Stomach (tissue), 9 donors: ENCODE measurements around the gene RHOT2. TPM values are rescaled to one million over a fixed set of nuclear protein-coding genes. Genes with fewer than 3 reads are reported as not detected.
A peak's percentile ranks its signal among the peaks of the same experiment; 100 is the strongest.

ENCODE experiments used
- DNase-seq, 2 donors: peaks; one replicate each; pipeline versions ENCODE4 v3.0.0 to v3.0.0-alpha.2; 2013 to 2019
- H3K27ac ChIP-seq, 5 donors: fragments of 200-600 bp in 4 of 5; sonication (generic) in 4 of 5; one replicate each; pipeline ENCODE4 v1.5.1; 2013 to 2019; ENCODE audit warnings: mild to moderate bottlenecking in 1 of 5, moderate library complexity in 1 of 5
- H3K27me3 ChIP-seq, 3 donors: fragments of 200-600 bp; sonication (generic); one replicate each; pipeline ENCODE4 v1.5.1; 2017 to 2019; ENCODE audit warnings: mixed run types in 1 of 3
- H3K36me3 ChIP-seq, 4 donors: fragments of 200-600 bp; sonication (generic); 1 replicate in 3 of 4; 2 replicates in 1 of 4; pipeline ENCODE4 v1.5.1; 2016 to 2019
- H3K4me1 ChIP-seq, 4 donors: fragments of 200-600 bp; sonication (generic); one replicate each; pipeline ENCODE4 v1.5.1; 2016 to 2019
- H3K4me3 ChIP-seq, 4 donors: fragments of 200-600 bp; sonication (generic) in 3 of 4; one replicate each; pipeline ENCODE4 v1.5.1; 2016 to 2019; ENCODE audit warnings: mild to moderate bottlenecking in 1 of 4
- H3K9me3 ChIP-seq, 4 donors: fragments of 200-600 bp; sonication (generic); one replicate each; pipeline ENCODE4 v1.5.1; 2016 to 2019
- CTCF ChIP-seq, 7 experiments: fragments of 450-650 bp in 4 of 7; fragments of 200-600 bp in 3 of 7; sonication (generic) in 3 of 7; IDR thresholded peaks; one replicate each; pipeline ENCODE4 v1.5.1; 2016 to 2019; ENCODE audit warnings: antibody characterized with exemption in 7 of 7, control low read depth in 2 of 7, mild to moderate bottlenecking in 1 of 7
- EP300 ChIP-seq: sonication (generic); formaldehyde crosslinking; IDR thresholded peaks from one replicate; pipeline ENCODE4 v1.6.1; 2017; ENCODE audit warnings: antibody characterized with exemption
- POLR2A ChIP-seq, 4 donors: fragments of 450-650 bp; IDR thresholded peaks; one replicate each; pipeline ENCODE4 v1.6.1; 2016; ENCODE audit warnings: antibody characterized with exemption in 4 of 4, control low read depth in 2 of 4, mild to moderate bottlenecking in 1 of 4, moderate library complexity in 1 of 4
- POLR2AphosphoS5 ChIP-seq, 3 donors: sonication (generic); formaldehyde crosslinking; IDR thresholded peaks; one replicate each; pipeline ENCODE4 v1.6.1; 2016; ENCODE audit warnings: antibody characterized with exemption in 3 of 3
- WGBS, 5 donors: extraction: QIAGEN DNeasy Blood & Tissue Kit in 3 of 5; methylation state at CpG; one replicate each; pipeline versions ENCODE4 v1.1.5 to v1.1.7; 2013 to 2018; 5-methylcytosine and 5-hydroxymethylcytosine counted together
- intact Hi-C: fragments of 100-400 bp; cut with DNase I; formaldehyde crosslinking; loops from one replicate; pipeline ENCODE4 v1.15.1; 2023; ENCODE audit warnings: low total_unique reads
- polyA plus RNA-seq, 3 donors: library from polyadenylated mRNA; stranded (reverse); fragments of 200-250 nt; gene quantifications; one replicate each; pipeline ENCODE4 v1.2.3, GENCODE V29; 2013
- total RNA-seq, 5 donors: library from RNA; depleted of rRNA; stranded (reverse); fragments of >200 nt; gene quantifications; one replicate each; pipeline versions ENCODE4 v1.1.0 to v1.2.3, GENCODE V29; 2014 to 2016
- donor health status: healthy with polysubstance abuse.
- donor health status: Bipolar disorder and iron deficiency.
- donor health status: healthy.

RHOT2 gene
- total and polyA plus RNA-seq, 8 donors: 41.5 to 574 (median 117) TPM

- 57 to 66% (median 60%) methylated on average over 10 of the region's 10 CpGs for WGBS, 5 donors
- TF ChIP-seq POLR2AphosphoS5 (IDR thresholded peaks at IDR 0.05): no peak
- no peak for TF ChIP-seq POLR2A (IDR thresholded peaks at IDR 0.05)
- TF ChIP-seq CTCF (IDR thresholded peaks at IDR 0.05): no peak
- TF ChIP-seq EP300: no peak
- peaks cover 11 to 64% (median 45%) of the 10 kb centered on the region in 3 donors for H3K27me3 ChIP-seq
Measured at GRCh38 chr16:692356-693108, 24.6 kb downstream of the RHOT2 start.

GRCh38 chr16:693364-693763 lies 25.4 kb downstream of the RHOT2 start:
- Histone ChIP-seq H3K9me3 (no peaks in the 10 kb centered on the region), H3K27ac (no peak overlapping the region), H3K4me3 (peak overlapping the region in 1 of 4 donors; percentile 52), H3K36me3 (no peaks in the 10 kb centered on the region), H3K27me3 (peaks cover 11 to 73% (median 45%) of the 10 kb centered on the region in 3 donors), H3K4me1 (peaks cover 45 to 56% (median 51%) of the 10 kb centered on the region in 4 donors)
- TF ChIP-seq CTCF (IDR thresholded peaks at IDR 0.05): no peak
- no peak for TF ChIP-seq POLR2AphosphoS5 (IDR thresholded peaks at IDR 0.05)
- TF ChIP-seq EP300: no peak
- TF ChIP-seq POLR2A (IDR thresholded peaks at IDR 0.05): no peak
- DNase-seq: no peak
- WGBS, 5 donors: 31 to 42% (median 35%) methylated on average over 11 to 22 of the region's 22 CpGs
- intact Hi-C loops: no loop called here

More at GRCh38 chr16:692356-693108, 24.6 kb downstream of the RHOT2 start:
- Histone ChIP-seq H3K27ac (no peak overlapping the region), H3K9me3 (no peaks in the 10 kb centered on the region), H3K4me3 (no peak overlapping the region), H3K36me3 (peaks cover 0 to 7% (median 4%) of the 10 kb centered on the region in 4 donors), H3K4me1 (peaks cover 45 to 59% (median 56%) of the 10 kb centered on the region in 4 donors)
- DNase-seq: no peak
- intact Hi-C loops: no loop called here

- Histone ChIP-seq H3K36me3 (no peaks in the 10 kb centered on the region), H3K27ac (no peak overlapping the region), H3K9me3 (no peaks in the 10 kb centered on the region), H3K27me3 (peaks cover 11 to 76% (median 45%) of the 10 kb centered on the region in 3 donors), H3K4me3 (peak overlapping the region in 2 of 4 donors; percentile 32 to 52), H3K4me1 (peaks cover 43 to 52% (median 47%) of the 10 kb centered on the region in 4 donors)
- WGBS, 5 donors: 3 to 12% (median 6%) methylated on average over 6 to 37 of the region's 37 CpGs; no CpG with 5 or more reads in 1 of the 5 donors
- intact Hi-C loops: no loop called here
- TF ChIP-seq CTCF (IDR thresholded peaks at IDR 0.05) (no peak), POLR2A (IDR thresholded peaks at IDR 0.05) (no peak), POLR2AphosphoS5 (IDR thresholded peaks at IDR 0.05) (no peak), EP300 (no peak)
- no peak for DNase-seq
Measured at GRCh38 chr16:693766-694165, 25.8 kb downstream of the RHOT2 start.

- Histone ChIP-seq H3K27ac (no peak overlapping the region), H3K27me3 (peaks cover 11 to 81% (median 49%) of the 10 kb centered on the region in 3 donors), H3K4me3 (peak overlapping the region; percentile 22 to 52 (median 32)), H3K9me3 (no peaks in the 10 kb centered on the region), H3K4me1 (peaks cover 38 to 46% (median 41%) of the 10 kb centered on the region in 4 donors), H3K36me3 (no peaks in the 10 kb centered on the region)
- 2 to 4% (median 3%) methylated on average over 26 to 64 of the region's 64 CpGs for WGBS, 5 donors
- intact Hi-C loops: no loop called here
- TF ChIP-seq POLR2AphosphoS5 (IDR thresholded peaks at IDR 0.05) (no peak), POLR2A (IDR thresholded peaks at IDR 0.05) (no peak), CTCF (IDR thresholded peaks at IDR 0.05) (no peak), EP300 (no peak)
- DNase-seq: no peak
Measured at GRCh38 chr16:694187-694862, 26.4 kb downstream of the RHOT2 start.
